Stimulated activated CD4-positive, alpha-beta T cell treated with anti-CD3 and anti-CD28 coated beads, Interleukin-15, amount 100 ng/mL, for 1 hour (primary cell): ENCODE measurements around the gene PLXNA4.

Experiments used
- DNase-seq, 2 donors: peaks; one replicate each; pipeline ENCODE4 v3.0.0-alpha.2; 2020; ENCODE audit warnings: low read depth in 1 of 2, low spot score in 1 of 2

The PLXNA4 gene

DNA sequence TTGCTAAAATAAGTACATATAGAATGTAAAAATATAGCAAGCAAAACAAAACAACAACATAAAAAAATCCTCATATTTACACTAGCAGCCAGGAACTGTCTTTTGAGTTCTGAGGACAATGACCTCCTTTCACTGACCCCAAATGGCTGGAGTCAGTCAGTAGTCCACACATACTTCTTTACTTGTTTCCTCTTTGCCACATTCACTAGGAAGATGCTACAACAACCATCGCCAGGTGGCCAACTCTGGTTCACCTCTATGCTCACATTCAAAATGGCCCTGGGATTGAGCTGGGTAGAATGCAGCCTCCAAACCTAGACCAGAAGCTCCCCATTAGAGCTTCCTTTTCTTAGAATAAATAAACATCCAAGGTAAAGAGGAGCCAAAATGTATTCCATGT is 356.2 kb downstream of the PLXNA4 start:
- no peak for DNase-seq

DNA sequence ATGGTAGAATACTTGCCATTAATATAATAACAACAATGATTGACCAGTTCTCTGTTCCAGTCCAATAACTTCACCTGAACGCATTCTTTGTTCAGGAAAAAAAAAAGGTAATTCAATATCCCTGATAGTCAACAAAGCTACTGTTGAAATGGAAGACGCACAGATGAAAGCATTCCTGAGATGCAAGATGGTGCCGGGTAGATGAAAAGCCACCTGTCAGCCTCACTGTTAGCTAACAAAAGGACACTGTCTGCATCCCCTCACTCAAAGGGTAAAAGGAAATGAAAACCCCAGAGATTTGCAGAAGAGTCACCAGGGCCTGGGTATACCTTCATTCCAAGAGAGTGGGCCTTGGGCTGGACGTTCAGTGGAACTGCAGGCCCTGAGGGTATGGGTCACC is 357.4 kb downstream of the PLXNA4 start:
- DNase-seq = no peak

DNA sequence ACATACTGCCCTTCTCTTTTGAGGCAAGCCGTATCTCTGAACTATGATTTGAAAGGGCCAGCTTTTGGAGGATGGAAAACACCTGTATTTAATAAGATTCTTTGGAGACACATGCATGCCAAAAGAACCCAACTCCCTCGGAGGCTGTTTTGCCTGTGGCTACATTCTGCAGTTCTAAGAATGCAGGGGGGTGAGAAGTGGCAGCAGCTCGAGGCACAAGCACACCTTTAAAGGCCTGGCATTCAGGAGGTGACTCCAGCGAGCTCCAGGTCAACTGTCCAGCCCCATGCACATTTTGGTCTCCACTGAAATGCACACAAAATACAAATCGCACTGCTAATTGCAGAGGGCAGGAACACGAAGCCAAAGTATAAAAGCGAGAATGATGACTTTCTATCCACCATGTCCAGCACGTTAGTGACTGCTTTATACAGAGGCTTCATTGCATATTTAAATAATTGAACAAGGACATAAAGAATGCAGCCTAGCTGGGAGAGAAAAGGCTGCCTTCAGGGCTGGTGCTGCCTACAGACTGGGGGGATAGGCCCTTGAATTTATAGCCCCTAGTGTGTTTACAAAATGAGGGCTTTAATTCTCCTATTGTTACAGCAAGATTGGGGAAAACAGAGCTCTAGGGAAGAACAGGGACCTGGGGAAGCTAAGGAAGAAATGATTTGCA is 359.3 kb downstream of the PLXNA4 start:
- no peak for DNase-seq

DNA sequence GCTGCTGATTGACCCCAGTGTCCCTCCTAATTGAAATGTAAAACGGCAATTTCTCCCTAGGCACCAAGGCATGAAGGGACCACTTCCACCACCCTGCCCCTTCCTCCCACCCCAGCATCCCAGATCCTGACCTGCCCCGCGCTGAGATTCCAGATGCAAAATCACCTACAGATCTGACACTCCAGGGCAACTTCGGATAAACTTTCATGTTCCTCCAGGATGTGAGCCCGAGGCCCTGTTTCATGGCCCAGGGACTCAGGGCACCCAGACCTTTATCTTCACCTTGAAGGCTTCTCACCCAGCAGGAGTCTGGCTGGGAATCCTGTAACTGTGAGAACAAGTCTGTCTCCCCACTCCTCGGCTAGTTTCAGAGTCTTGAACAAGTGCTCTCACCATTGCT is 361.8 kb downstream of the PLXNA4 start:
- no peak for DNase-seq

DNA sequence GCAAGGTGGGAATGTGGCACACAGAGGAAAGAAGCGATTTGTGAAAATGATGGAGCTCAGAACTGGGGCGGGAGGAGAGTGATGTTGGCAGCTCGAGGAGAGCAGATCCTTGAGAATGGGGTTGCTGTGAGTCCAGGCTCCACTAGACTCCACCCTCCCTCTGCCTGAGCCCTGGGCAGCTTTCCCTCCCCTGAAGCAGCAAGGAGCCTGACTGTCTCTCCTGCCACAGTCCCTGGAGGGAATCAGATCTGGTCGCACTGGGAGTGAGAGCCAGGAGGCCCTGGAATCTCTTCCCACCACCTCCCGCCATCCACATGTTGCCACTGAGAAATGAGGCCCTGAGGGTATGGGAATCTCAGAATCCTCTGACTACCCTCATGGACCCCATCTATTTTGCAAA is 362.7 kb downstream of the PLXNA4 start:
- no peak for DNase-seq

DNA sequence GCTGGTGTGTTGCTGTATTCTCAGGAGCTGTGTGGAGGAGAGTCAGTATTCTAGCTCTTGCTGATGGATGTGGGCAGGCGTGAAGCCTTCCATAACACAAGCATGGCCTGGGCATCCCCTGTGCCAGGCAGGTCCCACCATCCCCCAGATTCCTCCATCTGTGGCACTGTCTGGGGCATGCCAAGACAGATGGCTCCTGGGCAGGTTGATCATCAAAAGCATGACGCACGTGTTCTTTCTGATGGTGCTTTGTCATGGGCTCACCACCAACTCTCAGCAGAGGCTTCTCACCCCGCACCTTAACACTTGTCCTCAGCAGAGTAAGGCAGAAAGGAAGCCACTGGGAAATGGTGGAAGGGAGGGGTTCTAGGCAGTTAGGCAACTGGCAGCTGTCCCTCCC is 364.3 kb downstream of the PLXNA4 start:
- DNase-seq = no peak

DNA sequence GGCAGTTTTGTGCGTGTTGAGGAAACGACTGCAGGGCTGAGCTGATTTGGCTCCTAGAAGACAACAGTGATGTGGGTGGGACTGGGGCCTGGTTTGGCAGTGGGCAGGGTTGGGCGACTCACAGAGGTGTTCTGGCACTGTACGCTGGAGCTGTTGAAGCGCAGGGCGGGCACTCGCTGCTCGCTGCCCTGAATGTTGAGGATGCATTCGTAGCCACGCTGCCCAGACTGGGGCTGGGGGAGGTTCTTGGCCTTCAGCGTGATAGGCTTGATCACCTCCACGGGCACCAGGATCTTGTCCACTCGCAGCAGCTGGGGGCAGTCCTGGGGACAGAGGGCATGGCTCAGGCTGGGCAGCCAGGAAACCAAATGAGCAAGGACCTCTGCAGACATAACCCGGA is 365.4 kb downstream of the PLXNA4 start:
- DNase-seq = no peak

DNA sequence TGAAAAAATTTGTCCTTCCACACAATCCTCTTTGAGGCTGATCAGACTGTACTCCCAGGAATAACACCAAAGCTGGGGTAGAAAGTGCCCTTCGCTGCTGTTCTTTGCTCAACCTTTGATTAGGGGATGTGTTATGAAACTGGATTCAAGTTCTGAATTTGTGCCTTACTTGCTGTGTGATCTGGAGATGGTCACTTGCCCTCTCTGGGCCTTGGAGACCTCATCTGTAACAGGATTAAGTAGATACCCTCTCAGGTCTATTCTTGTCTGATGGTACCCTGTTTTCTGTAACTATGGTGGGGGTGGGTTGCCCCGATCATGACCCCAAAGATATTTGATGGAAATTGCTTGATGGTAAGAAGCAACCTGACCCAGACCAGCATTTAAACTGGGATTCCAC is 368.5 kb downstream of the PLXNA4 start:
- DNase-seq = no peak

DNA sequence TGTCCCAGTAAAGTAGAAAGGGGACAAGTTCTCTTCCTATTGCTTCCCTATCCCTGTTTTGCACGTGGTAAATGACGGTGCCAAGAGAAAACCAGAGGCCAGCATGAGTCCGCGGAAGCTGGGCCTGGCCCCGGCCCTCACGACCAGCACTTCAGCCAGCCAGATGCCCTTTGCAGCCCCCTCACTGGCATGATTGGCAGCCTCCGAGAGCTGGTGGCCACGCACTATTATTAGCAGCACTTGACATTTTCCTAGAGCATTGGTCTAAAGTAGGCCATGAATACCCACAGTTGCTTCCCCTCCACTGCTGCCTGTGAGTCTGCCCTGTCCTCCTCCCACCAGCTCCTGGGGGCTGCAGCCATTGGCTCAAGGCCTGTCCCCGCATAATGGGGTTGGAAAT is 369.1 kb downstream of the PLXNA4 start:
- no peak for DNase-seq

DNA sequence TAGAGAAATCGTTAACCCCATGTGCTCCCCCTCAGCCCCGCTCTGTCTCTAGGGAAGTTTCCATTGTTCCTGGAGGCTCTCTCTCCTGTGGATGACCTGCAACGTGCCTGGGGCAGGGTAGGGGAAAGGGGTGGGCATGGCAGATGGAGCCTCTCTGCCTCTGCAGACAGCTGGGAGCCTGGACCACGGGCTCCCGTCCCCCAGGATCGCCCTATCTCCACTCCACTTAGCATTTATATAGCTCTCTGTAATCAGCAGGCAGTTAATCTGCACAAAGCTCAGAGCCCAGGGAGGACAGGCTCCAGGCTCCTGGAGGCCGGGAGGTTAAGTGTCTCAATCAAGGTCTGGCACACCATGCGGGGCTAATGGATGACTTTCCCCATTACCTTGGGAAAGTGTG is 369.7 kb downstream of the PLXNA4 start:
- no peak for DNase-seq

DNA sequence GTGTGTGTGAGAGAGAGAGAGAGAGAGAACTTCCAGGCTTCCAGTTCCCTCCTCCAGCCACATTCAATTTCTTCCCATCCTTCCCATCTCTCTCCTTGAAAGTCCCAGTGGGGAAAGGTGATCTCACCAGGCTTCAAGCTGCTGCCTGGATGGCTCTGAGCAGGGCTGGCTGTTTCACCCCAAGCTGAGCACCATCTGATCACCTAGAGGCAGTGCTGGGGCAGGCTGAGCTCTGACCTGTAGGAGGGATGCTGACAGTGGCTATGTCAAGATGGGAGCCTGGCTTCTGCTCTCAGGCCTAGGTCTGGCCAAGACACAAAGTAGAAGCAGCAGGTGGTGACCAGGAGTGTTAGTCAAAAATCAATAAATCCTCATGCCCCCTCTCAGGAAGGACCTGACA is 370.8 kb downstream of the PLXNA4 start:
- no peak for DNase-seq

DNA sequence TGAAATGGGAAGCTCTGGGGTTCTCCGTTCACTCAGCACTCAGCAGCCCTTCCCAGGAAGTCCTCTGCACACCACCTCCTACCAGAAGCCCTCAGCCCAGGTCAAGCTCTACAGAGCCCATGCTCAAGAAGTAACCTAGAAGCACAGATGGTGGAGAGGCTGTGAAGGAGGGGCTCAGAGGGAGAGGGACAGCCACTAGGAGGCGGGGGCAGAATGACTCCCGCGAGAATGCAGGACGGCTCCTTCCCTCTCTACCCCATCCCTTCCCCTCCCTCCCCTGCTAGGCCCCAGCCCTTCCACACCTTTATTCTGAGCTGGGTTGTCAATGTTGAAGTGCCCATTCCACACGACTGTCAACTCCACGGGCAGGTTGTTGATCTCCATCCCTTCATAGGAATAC is 373.2 kb downstream of the PLXNA4 start:
- DNase-seq = no peak

DNA sequence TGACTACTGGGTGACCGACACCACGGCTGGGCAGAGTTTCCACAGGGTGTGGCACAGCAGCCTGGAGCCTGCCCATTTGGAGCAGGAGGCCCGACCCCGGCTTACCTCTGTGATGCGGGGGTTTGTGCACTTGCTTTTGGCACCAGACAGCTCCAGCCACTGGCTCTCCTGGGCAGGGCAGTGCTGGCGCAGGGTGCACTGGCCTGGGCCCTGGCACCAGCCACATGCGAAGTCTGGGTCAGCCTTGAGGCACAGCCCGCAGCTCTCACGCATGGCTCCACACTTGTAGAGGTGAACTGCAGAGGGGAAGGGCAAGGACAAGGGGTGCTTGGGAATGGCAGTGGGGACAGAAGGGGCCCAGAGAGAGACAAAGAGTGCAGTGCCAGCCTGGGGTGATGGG is 373.7 kb downstream of the PLXNA4 start:
- DNase-seq = no peak

DNA sequence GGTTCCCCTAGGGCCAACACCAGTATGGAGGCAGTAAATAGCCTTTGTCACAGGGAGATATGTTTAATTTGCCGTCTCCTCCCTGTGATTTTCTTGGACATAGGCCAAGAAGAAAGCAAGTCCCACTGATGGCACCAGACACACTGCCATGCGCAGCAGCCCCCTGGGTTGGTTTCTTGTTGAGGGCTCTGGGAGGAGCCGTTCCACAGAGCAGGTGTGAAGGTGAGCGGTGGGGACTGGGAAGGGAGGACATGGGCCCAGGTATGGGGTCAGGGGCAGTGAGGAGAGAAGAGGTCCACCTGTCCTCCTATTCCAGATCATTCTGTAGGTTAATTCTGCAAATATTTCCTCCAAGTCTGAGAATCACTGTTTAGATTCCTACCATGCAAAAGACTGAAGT is 376.1 kb downstream of the PLXNA4 start:
- DNase-seq = no peak

DNA sequence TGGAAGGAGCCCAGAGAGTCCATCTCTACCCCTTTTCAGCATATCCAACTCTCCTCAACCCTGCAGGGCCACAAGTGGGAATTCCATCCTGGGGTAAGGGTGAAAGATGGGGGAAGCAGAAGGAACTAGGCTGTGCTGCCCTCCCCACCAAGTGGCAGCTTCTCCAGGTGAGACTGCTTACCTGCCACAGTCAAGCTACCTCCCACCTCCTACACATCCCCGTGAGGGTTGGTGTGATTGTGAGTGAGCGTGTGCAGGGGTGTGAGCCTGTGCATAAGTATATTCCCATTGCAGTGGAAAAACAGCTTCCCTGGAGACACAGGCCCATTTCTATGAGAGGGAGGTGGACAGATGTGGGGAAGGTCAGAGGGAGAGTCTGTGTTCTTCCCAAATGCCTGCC is 376.6 kb downstream of the PLXNA4 start:
- DNase-seq = no peak

DNA sequence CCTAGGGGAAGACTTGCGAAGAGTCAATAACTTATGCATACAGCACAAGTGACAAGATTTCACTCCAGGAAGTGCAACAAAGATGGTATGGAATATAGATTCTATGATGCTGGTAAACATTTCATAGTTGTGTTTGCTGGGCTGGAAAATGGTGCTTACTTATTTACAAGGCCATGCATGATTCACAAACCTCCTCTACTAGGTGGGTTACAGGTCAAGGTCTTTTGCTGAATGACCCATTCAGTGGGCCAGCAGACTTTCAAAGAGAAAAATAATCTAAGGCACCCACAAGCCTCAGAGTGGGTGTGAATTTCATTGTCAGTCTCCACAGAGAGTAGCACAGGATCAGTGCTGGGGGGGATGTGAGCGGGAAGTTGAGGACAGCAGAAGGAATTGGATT is 378.5 kb downstream of the PLXNA4 start:
- DNase-seq = no peak

DNA sequence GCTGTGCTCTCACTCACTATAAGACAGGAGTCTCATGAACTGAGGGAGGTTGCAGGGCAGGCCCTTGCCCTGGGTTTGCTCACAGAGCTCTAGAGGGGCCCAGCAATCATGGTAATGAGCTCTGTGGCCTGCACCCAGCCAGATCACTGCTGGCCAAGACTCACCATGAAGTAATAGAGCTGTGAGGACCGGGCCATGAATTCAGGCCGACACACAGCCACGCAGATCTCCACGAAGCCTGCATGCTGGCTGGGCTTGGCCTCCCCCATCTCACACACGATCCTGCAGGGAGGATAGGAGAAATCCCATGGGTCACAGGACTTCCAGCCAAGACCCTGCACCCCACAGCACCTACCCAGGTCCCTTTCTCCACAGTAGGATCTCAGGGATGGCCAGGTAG is 382.4 kb downstream of the PLXNA4 start:
- DNase-seq = no peak

DNA sequence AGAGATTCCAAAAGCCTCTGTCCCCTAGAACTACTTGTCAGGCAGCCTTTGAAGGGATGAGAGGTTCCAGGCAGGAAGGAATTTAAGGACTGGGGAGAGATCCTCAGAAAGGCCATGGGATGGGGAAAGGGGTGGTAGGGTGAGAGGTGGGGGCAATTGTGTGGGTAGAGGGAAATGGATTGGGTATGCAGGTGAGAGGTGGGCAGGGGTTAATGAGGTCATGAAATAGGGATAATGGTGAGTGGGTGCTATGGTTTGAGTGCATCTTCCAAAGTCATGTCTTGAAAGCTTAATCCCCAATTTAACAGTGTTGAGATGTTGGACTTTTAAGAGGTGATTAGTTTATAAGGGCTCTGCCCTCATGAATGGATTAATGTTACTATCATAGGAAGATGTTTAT is 383.5 kb downstream of the PLXNA4 start:
- DNase-seq = no peak

DNA sequence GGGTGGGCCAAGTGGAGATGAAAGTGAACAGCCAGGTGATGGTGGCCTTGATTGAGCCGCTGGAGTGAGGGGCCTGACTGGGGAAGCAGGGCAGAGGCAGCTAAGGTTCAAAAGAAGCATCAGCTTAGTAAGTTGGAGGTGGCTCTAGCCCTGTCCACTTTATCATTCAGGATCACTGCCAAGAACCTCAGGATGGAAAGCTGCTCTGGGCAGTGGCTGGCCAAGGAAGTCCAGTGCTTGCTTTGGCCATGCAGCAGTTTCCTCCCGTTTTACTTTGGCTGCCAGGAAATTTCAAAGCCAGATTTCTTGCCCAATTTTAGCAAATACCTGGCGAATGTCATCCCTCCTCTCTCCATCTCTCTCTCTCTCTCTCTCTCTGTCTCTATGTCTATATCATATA is 384.9 kb downstream of the PLXNA4 start:
- DNase-seq = no peak

DNA sequence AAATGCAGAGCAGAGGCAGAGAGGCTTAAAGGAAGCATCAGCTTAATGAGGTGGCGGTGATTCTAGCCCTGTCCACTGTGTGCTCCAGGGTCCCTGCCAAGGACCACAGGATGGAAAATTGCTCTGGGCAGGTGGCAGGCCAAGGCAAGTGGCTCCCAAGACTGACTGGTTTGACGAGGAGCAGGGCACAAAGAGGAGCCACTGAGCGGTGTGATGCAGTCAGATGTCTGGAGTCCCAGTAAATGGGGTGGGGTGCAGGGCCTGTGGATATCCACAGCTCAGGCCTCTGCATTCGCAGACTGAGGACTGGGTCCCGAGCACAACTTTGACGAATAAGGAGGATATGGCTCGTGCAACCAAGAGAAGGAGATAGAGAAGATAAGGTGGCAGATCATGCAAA is 385.6 kb downstream of the PLXNA4 start:
- no peak for DNase-seq

DNA sequence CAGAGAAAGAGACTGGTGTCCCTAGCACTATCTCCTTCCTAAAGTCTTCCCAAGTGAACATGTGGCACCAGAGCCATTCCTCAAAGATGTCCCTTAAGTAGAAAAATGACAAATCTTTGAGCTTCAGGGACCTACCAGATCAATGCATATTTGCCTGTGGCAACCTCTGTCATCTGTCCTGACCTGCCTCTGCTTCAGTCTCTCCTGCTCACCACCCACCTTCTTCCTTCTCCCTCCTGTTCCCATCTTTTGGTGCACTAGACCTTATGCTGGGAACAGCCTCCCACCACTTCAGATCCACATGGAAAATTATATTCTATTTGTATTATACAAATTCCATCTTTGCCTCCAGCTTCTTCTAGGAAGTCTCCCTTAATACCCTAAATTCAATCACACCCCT is 386.4 kb downstream of the PLXNA4 start:
- no peak for DNase-seq

DNA sequence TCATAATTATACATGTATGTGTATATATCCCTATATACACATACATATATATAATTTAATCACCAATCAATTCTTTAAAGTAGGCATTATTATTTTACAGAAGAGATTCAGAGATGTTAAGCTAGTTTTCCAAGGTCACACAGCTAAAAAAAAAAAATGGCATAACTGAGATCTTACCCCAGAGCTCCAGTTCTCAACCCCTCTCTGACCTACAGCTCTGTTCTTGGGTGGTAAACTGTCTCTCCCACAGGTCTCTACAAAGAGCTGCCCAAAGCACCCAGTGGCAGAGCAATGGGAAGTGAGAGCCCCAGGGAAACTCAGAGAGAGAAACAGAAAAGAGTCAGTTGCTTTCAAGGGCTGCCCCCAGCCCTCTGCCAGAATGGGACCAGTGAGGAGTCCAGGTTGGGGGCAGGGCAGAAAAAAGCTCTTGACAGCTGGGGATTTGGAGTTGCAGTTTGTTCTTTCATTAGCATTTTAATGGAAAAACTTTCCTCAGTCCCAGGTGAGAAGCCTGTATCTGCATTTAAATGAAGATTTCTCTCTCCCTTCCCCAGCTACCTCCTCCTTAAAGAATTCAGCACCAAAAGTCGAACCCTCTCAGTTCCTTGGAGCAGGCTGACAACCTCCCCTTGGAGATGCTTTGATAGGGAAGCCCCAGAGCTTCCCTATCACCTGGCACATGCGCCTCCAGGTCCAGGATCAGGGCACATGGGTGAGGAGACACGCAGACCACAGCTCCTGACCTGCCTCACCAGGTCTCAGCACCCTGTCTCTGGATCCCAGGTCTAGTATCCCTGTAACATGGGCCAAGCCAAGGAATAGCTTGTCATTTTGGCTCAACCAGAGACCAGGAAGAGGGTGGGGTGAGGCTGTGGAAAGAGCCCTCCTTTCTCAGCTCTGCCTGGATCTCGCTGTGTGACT is 388.1 kb downstream of the PLXNA4 start:
- DNase-seq = no peak

DNA sequence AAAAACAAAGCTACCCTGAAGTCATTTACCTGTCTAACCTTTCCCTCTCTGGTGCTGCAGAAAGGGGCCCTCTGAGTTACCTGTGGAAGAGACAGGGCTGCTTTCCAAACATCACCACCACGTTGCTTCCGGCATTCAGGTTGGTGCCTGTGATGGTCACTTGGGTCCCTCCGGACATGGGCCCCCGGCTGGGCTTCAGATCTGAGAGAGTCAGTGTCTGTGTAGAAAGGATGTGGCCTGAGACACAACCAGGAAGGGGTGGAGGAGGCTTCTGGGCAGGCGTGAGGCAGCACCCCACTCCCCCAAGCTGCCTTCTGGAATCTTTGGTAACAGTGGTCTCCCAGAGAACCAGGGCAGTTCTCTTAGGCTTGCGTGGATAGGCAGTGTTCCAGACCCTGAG is 388.9 kb downstream of the PLXNA4 start:
- no peak for DNase-seq
